ENCODE results near the gene KIF21A.

DNA sequence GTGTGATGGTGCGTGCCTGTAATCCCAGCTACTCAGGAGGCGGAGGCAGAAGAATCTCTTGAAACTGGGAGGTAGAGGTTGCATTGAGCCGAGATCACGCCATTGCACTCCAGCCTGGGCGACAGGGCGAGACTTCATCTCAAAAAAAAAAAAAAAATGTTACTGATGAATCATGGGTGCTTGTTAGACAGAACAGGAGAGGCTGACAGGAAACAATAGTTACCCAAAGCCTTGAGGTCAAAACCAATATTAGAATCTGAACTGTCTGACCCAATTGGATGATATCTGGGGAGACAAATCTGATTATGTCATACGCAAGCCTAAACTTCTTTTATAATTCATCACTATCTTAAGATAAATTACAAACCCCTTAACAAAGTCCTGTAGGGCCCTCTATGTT lies 40.7 kb upstream of the KIF21A start:
- TF ChIP-seq EZH2 (IDR thresholded peaks at IDR 0.05) = no peak
- no peak for TF ChIP-seq POLR2AphosphoS5 (IDR thresholded peaks at IDR 0.05; ENCODE audit: borderline replicate concordance, low read depth, low read length)
